ENCODE results near the gene GIPC1.

Gene GIPC1

GRCh38 chr19:14435320-14436050, 60.4 kb downstream of the GIPC1 start:
- Histone ChIP-seq H3K27me3 (no peaks in the 10 kb centered on the region), H3K27ac (peak overlapping the region; percentile 77 to 86), H3K4me1 (peaks cover 0 to 38% (median 19%) of the 10 kb centered on the region in 4 donors), H3K36me3 (no peaks in the 10 kb centered on the region), H3K9me3 (no peaks in the 10 kb centered on the region), H3K4me3 (peak overlapping the region in 1 of 2 donors; percentile 98)
- no peak for DNase-seq
- no peak for TF ChIP-seq CTCF (IDR thresholded peaks at IDR 0.05)
- intact Hi-C loops (cut with DNase I; ENCODE audit: low total_unique reads), result loop anchor here (5.0 kb wide), 1 partner anchor 37 kb away; no protein-coding TSS in a partner anchor

GRCh38 chr19:14434543-14435319, 61.2 kb downstream of the GIPC1 start:
- intact Hi-C loops (cut with DNase I; ENCODE audit: low total_unique reads), result loop anchor here (5.0 kb wide), 1 partner anchor 38 kb away; no protein-coding TSS in a partner anchor
- no peak for TF ChIP-seq CTCF (IDR thresholded peaks at IDR 0.05)
- peak overlapping the region; percentile 77 to 86 for H3K27ac ChIP-seq
- H3K27me3 ChIP-seq, result no peaks in the 10 kb centered on the region
- peak overlapping the region; percentile 66 to 98 for H3K4me3 ChIP-seq
- H3K36me3 ChIP-seq, result no peaks in the 10 kb centered on the region
- H3K9me3 ChIP-seq, result no peaks in the 10 kb centered on the region
- peak; percentile 81 to 88 for DNase-seq
- peaks cover 0 to 38% (median 19%) of the 10 kb centered on the region in 4 donors for H3K4me1 ChIP-seq

- intact Hi-C loops (cut with DNase I; ENCODE audit: low total_unique reads), result no loop called here
- Histone ChIP-seq H3K4me3 (peak overlapping the region; percentile 66 to 98), H3K36me3 (no peaks in the 10 kb centered on the region), H3K27me3 (no peaks in the 10 kb centered on the region), H3K4me1 (peaks cover 0 to 38% (median 19%) of the 10 kb centered on the region in 4 donors), H3K27ac (peak overlapping the region; percentile 77 to 86), H3K9me3 (no peaks in the 10 kb centered on the region)
- no peak for TF ChIP-seq CTCF (IDR thresholded peaks at IDR 0.05)
- DNase-seq, result no peak
Observed at GRCh38 chr19:14433554-14434501, 62.1 kb downstream of the GIPC1 start.

- DNase-seq, result no peak
- no peaks in the 10 kb centered on the region for H3K36me3 ChIP-seq
- H3K4me3 ChIP-seq, result peak within 1 kb of the TSS; percentile 66 to 98
- TF ChIP-seq CTCF (IDR thresholded peaks at IDR 0.05), result no peak
- no peaks in the 10 kb centered on the region for H3K27me3 ChIP-seq
- no peaks in the 10 kb centered on the region for H3K9me3 ChIP-seq
- H3K4me1 ChIP-seq, result peaks cover 0 to 40% (median 19%) of the 10 kb centered on the region in 4 donors
- peak within 1 kb of the TSS; percentile 77 to 86 for H3K27ac ChIP-seq
- intact Hi-C loops (cut with DNase I; ENCODE audit: low total_unique reads), result no loop called here
Observed at GRCh38 chr19:14432791-14433553, 63.0 kb downstream of the GIPC1 start, which contains the start of gene PKN1. TSS of gene PKN1 (plus strand) at chr19:14433306. CDS start at chr19:14433522, 216 bp downstream.
